Esophagus squamous epithelium (tissue), 5 donors: ENCODE data around the gene TBC1D10A. TPM values are rescaled to one million over a fixed set of nuclear protein-coding genes. Genes with fewer than 3 reads are reported as not detected.
A peak's percentile ranks its signal among the peaks of the same experiment; 100 is the strongest.

ENCODE experiments used
- DNase-seq: peaks from one replicate; lab custom pipeline; 2025; lab: John Stamatoyannopoulos, UW
- H3K27ac ChIP-seq, 4 donors: fragments of 200-600 bp; sonication (generic); one replicate each; pipeline ENCODE4 v1.5.1; 2016 to 2019; ENCODE audit warnings: mild to moderate bottlenecking in 1 of 4
- H3K27me3 ChIP-seq, 4 donors: fragments of 200-600 bp; sonication (generic); 1 replicate in 3 of 4; 2 replicates in 1 of 4; pipeline versions ENCODE4 v1.5.1 to v1.6.0; 2017 to 2021; ENCODE audit warnings: antibody characterized with exemption in 1 of 4
- H3K36me3 ChIP-seq, 3 donors: fragments of 200-600 bp; sonication (generic); one replicate each; pipeline ENCODE4 v1.5.1; 2016 to 2019
- H3K4me1 ChIP-seq, 3 donors: fragments of 200-600 bp; sonication (generic); one replicate each; pipeline ENCODE4 v1.5.1; 2017 to 2019
- H3K4me3 ChIP-seq, 4 donors: fragments of 200-600 bp; sonication (generic); 1 replicate in 3 of 4; 2 replicates in 1 of 4; pipeline ENCODE4 v1.5.1; 2016 to 2019; ENCODE audit warnings: mild to moderate bottlenecking in 2 of 4, moderate library complexity in 1 of 4
- H3K9me3 ChIP-seq, 3 donors: fragments of 200-600 bp; sonication (generic); one replicate each; pipeline ENCODE4 v1.5.1; 2016 to 2019
- CTCF ChIP-seq, 6 experiments: fragments of 450-650 bp in 4 of 6; fragments of 200-600 bp in 2 of 6; sonication (generic) in 2 of 6; IDR thresholded peaks; one replicate each; pipeline ENCODE4 v1.5.1; 2016 to 2019; ENCODE audit warnings: antibody characterized with exemption in 6 of 6, mild to moderate bottlenecking in 4 of 6, moderate library complexity in 4 of 6
- POLR2A ChIP-seq, 4 donors: fragments of 450-650 bp; IDR thresholded peaks; one replicate each; pipeline ENCODE4 v1.6.1; 2017; ENCODE audit warnings: antibody characterized with exemption in 4 of 4, mild to moderate bottlenecking in 4 of 4, moderate library complexity in 3 of 4
- WGBS, 2 donors: methylation state at CpG; one replicate each; pipeline ENCODE4 v1.1.5; 2018; 5-methylcytosine and 5-hydroxymethylcytosine counted together
- intact Hi-C: fragments of 100-400 bp; cut with DNase I; formaldehyde crosslinking; loops from one replicate; pipeline ENCODE4 v1.15.0; 2022
- total RNA-seq, 4 donors: library from RNA; depleted of rRNA; stranded (reverse); fragments of >200 nt; gene quantifications; one replicate each; pipeline ENCODE4 v1.1.0, GENCODE V29; 2016
- donor health status: DM: yes; HTN: yes; CAD: no.

TBC1D10A gene
- total RNA-seq, 4 donors from 2014 or later: 40.7 to 55.1 (median 47.0) TPM

GRCh38 chr22:30326255-30326705, 461 bp downstream of the TBC1D10A start:
- H3K9me3 ChIP-seq: no peaks in the 10 kb centered on the region
- 0 to 40% methylated on average over 1 to 4 of the region's 34 CpGs for WGBS, 2 donors
- intact Hi-C loops: loop anchor here (5.0 kb wide), 1 partner anchor 39 kb away; the partner anchor contains the start of gene CASTOR1
- TF ChIP-seq POLR2A (IDR thresholded peaks at IDR 0.05) (no peak), CTCF (IDR thresholded peaks at IDR 0.05) (no peak)
- H3K4me1 ChIP-seq: peaks cover 38 to 65% (median 41%) of the 10 kb centered on the region in 3 donors
- DNase-seq: no peak
- no peaks in the 10 kb centered on the region for H3K27me3 ChIP-seq
- H3K4me3 ChIP-seq: peak overlapping the region; percentile 94 to 100 (median 98)
- peak overlapping the region; percentile 96 to 99 (median 99) for H3K27ac ChIP-seq
- H3K36me3 ChIP-seq: peaks cover 0 to 30% (median 2%) of the 10 kb centered on the region in 3 donors

- H3K4me1 ChIP-seq: peaks cover 41 to 70% (median 46%) of the 10 kb centered on the region in 3 donors
- no peaks in the 10 kb centered on the region for H3K27me3 ChIP-seq
- intact Hi-C loops: loop anchor here (5.0 kb wide), 1 partner anchor 38 kb away; the partner anchor contains the start of gene CASTOR1
- 0 to 10% methylated on average over 4 to 6 of the region's 14 CpGs for WGBS, 2 donors
- no peaks in the 10 kb centered on the region for H3K9me3 ChIP-seq
- H3K27ac ChIP-seq: peak overlapping the region; percentile 96 to 99 (median 99)
- TF ChIP-seq POLR2A (IDR thresholded peaks at IDR 0.05) (no peak), CTCF (IDR thresholded peaks at IDR 0.05) (no peak)
- peak overlapping the region; percentile 94 to 100 (median 98) for H3K4me3 ChIP-seq
- H3K36me3 ChIP-seq: peaks cover 0 to 29% (median 4%) of the 10 kb centered on the region in 3 donors
- no peak for DNase-seq
Measured at GRCh38 chr22:30325724-30326254, 952 bp downstream of the TBC1D10A start.

- DNase-seq: no peak
- H3K27ac ChIP-seq: peak overlapping the region; percentile 96 to 99 (median 99)
- H3K36me3 ChIP-seq: peaks cover 0 to 29% (median 4%) of the 10 kb centered on the region in 3 donors
- H3K4me1 ChIP-seq: peaks cover 42 to 76% (median 52%) of the 10 kb centered on the region in 3 donors
- TF ChIP-seq CTCF (IDR thresholded peaks at IDR 0.05) (no peak), POLR2A (IDR thresholded peaks at IDR 0.05) (peak in 1 of 4 donors; percentile 32)
- H3K9me3 ChIP-seq: no peaks in the 10 kb centered on the region
- peak overlapping the region; percentile 94 to 100 (median 98) for H3K4me3 ChIP-seq
- intact Hi-C loops: loop anchor here (5.0 kb wide), 1 partner anchor 38 kb away; the partner anchor contains the start of gene CASTOR1
- no peaks in the 10 kb centered on the region for H3K27me3 ChIP-seq
- 30 to 31% methylated on average over 2 to 4 of the region's 5 CpGs for WGBS, 2 donors
Measured at GRCh38 chr22:30325065-30325720, 1.5 kb downstream of the TBC1D10A start.

- intact Hi-C loops: no loop called here
- H3K4me1 ChIP-seq: peaks cover 52 to 86% (median 61%) of the 10 kb centered on the region in 3 donors
- H3K4me3 ChIP-seq: peak overlapping the region in 3 of 4 donors; percentile 94 to 100 (median 98)
- peaks cover 0 to 31% (median 4%) of the 10 kb centered on the region in 3 donors for H3K36me3 ChIP-seq
- no peak for TF ChIP-seq CTCF (IDR thresholded peaks at IDR 0.05)
- no peak for TF ChIP-seq POLR2A (IDR thresholded peaks at IDR 0.05)
- H3K27me3 ChIP-seq: no peaks in the 10 kb centered on the region
- H3K9me3 ChIP-seq: no peaks in the 10 kb centered on the region
- peak overlapping the region; percentile 96 to 99 (median 99) for H3K27ac ChIP-seq
- DNase-seq: no peak
- 46 to 51% methylated on average over 8 of the region's 8 CpGs for WGBS, 2 donors
Measured at GRCh38 chr22:30324014-30324730, 2.6 kb downstream of the TBC1D10A start.
